ENCODE results near the gene MRPS2.

Gene MRPS2

DNA sequence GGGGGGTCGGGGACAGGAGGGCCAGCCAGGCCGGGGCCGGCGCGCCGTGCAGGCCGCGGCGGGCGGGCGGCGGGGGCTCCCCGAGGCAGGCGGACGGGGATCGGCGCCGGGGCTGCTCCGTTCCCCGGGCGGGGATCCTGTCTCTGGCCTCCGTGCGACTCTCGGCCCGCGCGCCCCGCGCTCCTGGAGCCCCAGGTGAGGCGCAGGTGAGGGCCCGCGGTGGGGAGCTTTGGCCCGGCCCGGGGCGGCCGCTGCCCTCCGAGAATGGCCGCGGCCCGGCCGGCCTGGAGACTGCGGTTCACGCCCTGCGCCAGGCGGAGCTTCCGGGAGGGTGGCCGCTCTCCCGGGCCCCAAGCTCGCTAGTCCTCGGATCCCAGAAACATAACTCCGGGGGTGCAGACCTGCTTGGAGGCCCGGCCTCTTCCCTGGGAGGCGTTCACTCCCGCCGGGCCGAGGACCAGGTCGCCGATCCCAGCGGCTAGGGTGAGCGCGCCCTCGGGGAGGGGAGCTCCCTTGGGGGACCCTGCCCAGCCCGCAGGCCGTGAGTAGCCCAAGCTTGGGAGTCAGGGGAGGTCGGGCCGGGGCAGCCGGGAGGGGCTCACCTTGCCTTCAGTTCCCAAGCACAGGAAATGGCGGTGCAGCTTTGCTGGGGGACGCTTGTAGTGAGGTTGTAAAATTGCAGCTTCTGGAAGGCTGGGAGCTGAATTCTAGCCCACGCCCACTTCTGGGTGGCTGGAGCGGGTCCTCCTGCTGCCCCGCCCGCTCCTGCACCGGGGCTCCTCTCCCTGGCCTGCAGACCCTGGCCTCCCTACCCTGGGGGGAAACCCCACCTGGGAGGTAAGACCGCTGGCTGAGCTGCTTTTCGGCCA, 20.2 kb upstream of the MRPS2 start:
- in situ Hi-C loops (cut with MboI; ENCODE audit: low sequenced_read_pairs), result no loop called here

DNA sequence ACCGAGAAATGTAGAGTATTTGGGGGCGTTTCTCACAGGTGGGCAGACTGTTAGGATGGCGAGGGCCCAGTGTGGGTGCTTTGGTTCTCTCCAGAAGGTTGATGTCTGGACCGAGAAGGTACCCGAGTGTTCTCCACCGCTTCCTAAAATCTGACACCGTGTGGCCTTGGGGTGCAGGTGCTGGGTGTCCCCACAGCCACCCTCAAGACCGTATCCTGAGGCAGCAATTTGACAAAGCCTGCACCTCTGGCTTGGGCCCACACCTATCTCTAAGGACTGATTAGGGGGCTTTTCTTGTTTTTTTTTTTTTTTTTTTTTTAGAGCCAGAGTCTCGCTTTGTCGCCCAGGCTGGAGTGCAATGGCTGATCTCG, 19.6 kb upstream of the MRPS2 start:
- in situ Hi-C loops (cut with MboI; ENCODE audit: low sequenced_read_pairs), result no loop called here

DNA sequence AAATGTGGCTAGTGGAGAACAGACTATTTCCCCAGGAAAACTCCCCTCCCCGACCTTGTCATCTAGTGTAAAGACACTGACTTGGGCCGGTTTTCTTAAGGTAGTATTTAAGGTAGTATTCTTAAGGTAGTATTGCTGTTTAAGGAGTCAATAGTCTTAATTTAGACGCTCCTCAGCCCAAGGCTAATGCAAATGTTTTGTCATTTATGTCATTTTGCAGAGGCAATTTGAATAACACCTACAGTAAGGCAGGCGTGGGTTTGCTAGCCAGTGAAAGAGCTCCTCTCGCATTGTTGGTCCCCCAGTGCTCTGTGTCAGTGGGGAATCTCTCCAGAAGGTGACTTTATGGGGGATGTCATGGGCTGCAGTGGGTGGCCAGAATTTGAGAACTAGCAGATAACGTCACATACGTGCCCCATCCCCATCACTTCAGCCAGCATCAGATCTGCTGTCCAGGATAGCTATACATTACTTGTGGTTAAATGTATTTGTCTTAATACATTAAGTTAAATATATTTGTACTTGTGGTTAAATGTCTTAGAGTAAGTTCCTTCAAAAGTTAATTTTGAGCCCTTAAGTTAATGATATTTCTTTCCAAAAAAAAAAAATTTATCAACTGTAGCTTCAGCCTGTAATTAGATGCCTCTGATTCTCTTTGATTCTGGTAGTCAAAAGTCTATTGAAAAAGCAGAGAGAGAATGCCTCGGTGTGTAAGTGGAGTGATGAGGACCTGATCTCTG, 18.3 kb upstream of the MRPS2 start:
- in situ Hi-C loops (cut with MboI; ENCODE audit: low sequenced_read_pairs), result no loop called here

DNA sequence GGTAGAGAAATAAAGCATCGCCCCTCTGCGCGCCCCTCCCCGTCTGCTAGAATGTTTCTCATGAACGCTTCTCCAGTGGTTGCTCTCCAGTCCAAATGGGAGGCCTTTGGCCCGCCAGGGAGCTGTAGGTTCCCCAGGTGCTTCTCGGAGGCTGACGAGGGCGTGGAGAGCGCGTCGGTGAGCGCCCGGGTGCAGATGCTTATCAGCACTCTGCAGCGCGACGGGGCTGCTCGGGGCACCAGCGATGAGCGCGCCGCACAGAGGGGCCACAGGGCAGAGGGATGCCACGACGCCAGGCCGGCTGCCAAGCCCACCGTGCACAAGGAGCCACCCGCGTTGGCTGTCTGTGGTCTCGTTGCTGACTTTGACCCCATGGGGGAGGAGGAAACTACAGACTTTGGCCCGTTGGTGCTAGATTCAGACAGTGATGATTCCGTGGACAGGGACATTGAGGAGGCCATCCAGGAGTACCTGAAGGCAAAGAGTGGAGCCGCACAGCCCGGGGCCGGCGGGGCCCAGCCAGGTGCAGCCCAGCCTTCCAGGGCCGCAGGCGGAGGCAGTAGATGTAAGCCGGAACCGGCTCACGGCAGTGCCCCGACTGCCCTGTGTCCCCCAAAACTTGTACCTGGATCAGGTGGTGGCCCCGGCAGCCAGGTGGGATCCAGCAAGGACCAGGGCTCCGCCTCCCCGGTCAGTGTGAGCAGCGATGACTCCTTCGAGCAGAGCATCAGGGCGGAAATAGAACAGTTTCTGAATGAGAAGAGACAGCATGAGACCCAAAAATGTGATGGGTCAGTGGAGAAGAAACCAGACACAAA, 15.8 kb upstream of the MRPS2 start:
- in situ Hi-C loops (cut with MboI; ENCODE audit: low sequenced_read_pairs), result no loop called here

DNA sequence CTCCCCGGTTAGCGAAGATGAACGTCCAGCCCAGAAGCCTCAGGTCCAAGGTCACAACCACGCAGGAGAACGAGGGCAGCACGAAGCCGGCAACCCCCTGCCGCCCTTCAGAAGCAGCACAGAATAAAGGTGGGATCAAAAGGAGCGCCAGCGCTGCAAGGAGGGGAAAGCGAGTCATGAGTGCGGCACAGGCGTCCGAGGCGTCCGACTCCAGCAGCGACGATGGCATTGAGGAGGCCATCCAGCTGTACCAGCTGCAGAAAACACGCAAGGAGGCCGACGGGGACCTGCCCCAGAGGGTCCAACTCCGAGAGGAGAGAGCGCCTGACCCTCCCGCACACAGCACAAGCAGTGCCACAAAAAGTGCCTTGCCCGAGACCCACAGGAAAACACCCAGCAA, 15.1 kb upstream of the MRPS2 start:
- in situ Hi-C loops (cut with MboI; ENCODE audit: low sequenced_read_pairs), result no loop called here

DNA sequence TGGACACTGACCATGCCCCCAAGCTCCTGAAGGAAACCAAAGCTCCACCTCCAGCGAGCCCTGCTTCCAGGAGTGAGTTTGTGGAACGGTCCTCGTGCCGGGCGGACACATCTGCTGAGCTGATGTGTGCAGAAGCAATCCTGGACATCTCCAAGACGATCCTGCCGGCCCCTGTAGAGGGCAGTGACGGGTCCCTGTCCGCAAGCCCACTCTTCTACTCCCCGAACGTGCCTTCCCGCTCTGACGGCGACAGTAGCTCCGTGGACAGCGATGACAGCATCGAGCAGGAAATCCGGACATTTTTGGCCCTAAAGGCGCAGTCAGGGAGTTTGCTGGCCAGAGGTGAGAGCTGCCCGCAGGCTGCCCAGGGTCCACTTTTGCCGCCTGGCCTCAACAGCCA, 14.7 kb upstream of the MRPS2 start:
- in situ Hi-C loops (cut with MboI; ENCODE audit: low sequenced_read_pairs), result no loop called here

DNA sequence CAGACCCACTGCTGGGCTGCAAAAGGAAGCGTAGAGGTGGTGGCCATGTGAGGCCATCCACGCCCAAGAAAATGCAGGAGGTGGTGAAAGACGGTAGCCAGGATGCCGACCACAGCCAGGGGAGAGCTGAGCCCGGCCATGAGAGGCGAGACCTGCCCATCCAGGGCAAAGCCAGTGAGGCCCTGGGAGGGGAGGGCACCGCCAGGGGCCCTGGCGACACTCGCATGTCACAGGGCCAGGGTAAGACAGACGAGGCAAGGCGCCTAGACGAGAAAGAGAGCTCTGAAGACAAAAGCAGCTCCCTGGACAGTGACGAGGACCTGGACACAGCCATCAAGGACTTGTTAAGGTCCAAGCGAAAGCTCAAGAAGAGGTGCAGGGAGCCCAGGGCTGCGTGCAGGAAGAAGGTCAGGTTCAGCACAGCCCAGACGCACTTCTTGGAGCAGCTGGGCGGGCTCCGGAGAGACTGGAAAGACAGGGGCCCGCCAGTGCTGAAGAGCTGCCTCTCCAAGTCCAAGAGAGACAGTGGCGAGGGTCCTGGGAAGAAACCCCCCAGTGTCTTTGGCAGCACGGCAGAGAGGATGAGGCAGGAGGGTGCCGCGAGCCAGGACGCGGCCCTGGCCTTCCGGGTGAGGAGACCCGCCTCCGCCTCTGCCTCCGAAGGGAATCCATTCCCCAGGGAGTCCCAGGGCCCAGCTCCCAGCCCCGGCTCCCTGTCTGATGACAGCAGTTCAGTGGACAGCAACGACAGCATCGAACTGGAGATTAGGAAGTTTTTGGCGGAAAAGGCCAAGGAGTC, 14.0 kb upstream of the MRPS2 start:
- in situ Hi-C loops (cut with MboI; ENCODE audit: low sequenced_read_pairs), result no loop called here

DNA sequence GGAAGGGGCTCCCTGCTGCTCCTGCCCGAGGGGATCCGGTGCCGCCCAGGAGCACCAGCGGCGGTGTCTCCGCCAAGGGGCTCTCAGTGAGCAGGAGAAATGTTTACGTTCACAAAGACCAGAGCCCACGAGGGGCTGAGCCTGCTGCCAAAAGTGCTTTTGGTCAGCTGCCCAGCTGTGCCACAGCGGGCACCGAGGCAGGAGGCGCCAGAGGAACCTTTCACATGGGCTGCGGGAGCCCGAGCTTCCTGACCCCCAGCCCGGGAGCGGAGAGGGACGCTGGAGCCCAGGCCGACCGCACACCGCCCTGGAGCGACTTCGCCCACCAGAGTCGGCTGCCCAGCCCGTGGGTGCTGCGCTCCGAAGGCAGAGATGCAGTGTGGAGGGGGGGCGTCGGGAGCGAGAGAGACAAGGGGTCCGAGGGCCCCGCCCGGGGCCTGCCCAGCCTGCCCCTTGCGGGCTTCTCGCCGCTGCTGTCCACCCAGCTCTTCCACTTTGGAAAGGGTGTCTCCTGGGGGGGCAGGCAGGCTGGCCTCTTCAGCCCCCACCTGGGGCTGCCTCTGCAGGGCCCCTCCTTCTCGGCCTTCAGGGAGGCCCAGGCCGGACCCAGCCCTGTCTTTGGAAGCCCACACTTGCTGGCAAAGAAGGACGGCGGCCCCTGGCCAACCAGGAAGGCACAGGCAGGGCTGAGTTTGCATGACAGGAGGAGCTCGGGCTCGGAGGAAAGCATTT, 13.0 kb upstream of the MRPS2 start:
- in situ Hi-C loops (cut with MboI; ENCODE audit: low sequenced_read_pairs), result no loop called here

DNA sequence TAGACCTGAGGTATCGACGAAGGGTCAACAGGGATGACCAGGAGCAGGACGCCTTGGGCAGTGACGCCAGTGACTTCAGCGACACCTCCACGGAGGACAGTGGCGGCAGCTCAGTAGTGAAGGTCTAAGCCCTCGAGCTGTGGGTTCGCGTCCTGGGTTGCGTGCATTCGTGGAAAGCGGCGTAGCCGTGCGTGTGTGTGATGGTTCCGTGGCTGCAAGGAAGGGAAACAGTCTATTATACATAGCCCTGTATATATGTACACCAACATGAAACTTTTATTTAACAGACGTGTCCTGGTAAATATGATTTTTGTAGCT, 12.5 kb upstream of the MRPS2 start:
- in situ Hi-C loops (cut with MboI; ENCODE audit: low sequenced_read_pairs), result no loop called here

DNA sequence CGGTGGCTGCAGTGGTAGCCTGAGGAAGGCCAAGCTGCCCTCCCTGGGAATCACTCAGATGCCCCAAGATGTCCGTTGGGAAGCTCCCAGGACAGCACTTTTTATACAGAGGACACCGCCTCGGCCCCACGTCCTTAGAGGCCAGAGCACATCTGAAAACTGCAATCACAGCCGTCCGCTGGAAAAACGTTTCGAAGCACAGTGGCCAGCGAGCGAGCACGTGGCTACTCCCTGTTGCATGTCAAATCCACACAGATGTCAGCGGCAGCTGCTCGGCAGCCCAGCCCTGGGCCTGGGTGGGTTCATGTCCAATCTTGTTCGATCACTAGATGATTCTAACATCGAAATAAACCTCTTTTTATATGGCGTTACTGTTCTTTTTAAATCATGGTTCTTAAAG, 12.0 kb upstream of the MRPS2 start:
- in situ Hi-C loops (cut with MboI; ENCODE audit: low sequenced_read_pairs), result no loop called here

DNA sequence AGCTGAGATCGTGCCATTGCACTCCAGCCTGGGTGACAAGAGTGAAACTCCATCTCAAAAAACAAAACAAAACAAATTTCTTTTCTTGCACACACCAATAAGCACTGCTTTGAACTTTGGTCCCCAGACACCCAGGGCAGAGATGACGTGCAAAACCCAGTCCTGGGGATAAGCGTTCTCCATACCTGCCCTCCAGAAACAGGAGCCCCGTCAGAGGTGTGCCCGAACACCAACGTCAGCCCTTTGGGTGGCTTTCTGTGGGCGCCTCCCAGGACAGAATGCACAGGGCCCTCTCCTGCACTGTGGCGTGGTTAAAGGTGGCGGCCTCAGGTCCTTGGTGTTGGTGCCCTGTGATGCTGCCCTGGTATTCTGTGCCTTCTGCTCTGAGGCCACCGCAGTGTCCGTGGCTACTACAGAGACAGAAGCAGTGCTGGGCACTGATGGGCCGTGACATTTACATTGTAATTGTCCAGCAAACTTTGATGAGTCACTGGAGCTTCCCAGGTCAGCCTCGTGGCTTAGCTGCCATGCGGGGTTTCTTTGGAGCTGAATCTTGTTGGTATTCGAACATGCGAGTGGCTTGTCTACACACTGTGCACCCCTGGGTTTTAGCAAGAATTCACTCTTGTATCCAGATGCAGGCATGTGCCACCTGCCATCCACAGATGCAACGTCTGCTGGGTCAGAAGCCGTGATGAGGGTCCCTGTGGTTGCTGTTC, 11.1 kb upstream of the MRPS2 start:
- in situ Hi-C loops (cut with MboI; ENCODE audit: low sequenced_read_pairs), result no loop called here

DNA sequence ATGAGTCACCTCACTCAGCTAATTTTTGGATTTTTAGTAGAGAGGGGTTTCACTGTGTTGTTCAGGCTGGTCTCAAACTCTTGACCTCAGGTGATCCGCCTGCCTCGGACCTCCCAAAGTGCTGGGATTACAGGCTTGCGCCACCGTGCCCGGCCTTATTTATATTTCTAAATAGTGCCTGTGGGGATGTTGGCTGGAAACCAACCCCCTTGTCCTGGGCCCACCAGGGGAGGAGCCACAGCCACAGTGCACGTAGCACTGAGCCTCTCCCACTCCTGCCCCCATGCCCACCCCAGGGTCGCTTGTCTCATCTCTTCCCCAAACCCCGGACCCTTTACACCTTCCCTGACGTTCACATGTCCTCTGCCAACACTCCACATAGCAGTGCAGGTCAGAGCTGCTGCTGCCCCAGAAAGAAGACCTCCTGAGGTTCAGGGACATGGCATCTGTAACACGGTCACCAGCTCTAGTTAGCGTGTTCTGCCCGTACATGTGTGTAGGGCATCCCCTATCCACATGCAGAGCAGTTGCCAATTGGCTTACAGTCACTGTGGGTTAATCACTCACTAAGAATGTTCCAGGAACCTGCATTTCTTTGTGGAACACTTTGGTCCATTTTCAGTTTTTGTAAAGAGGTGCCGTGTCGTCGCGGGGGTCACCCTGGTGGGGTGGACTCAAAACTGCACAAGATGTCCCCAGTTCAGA, 10.2 kb upstream of the MRPS2 start:
- in situ Hi-C loops (cut with MboI; ENCODE audit: low sequenced_read_pairs), result no loop called here

DNA sequence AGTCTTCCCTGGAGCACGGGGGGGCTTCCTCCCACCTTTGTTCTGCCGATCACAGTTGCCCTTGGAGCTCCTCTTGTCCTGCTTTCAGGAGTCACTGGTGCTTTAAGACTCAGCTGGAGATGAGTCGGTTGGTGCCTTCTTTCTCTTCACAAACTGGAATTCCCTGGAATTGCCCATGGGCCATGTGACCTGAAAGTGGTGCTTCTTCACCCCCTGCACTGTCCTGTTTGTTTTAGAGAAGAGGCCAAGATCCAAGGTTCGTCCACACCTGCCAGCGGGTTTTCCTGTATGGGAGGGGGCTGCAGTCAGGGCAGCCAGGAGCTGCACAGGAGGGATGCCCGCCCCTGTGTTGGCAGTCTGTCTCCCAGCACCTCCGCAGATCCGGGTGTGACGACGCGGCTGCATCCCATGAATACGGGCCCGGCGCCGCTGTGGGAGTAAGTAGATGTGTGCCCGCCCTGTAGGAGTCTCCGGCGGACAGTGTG, 9.5 kb upstream of the MRPS2 start:
- in situ Hi-C loops (cut with MboI; ENCODE audit: low sequenced_read_pairs), result no loop called here

DNA sequence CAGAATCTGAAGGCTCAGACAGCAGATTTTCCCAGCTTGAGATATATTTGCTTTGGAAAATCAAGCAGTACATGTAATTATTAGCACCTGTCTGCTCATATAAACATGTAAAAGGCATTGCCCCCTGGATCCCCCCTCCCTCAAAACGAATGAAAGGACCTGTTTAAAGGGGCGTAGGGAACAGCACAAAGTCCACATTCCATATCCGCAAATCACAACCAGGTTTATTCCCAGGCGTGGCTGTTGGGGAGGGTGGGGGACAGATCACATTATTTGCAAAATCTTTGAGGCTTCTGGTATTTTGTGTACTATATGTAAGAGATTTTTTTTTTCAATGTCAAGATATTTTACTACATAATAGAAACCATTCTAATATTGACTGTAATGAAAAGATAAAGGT, 8.7 kb upstream of the MRPS2 start:
- in situ Hi-C loops (cut with MboI; ENCODE audit: low sequenced_read_pairs), result no loop called here

DNA sequence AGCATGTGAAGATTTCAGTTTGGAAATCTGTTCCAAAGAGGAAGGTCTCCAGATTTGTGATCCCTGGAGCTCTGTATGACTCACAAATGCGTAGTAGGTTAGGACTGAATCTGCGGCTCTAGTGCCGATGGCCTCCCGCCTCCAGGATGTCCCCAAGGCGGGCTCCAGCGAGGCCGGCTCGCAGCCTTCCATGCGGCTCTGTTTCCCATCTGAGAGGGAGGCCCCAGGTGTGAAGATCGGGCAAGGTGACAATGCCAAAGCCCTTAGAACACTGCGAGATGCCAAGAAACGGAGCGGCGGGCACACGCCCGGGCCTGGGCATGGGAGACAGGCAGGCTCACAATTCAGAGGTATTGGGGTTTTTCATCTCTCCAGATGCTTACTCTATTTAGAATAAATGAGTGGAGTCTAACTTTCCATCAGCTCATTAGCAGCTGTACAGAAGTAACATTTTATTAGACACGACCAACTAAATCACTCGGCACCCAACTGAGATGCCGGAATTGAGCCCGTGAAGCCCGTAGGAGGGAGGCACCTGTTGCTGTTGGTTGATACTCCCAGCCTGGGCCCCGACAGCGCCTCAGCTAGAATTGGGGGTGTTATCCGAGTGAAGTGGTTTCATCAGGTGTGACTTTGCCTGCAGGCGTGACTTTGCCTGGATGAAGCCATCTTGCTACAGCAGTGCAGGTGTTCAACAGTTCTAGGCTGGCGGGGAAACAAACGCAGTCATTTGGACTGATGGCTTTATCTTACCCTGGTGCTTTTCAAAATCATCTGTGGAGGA, 7.4 kb upstream of the MRPS2 start:
- in situ Hi-C loops (cut with MboI; ENCODE audit: low sequenced_read_pairs), result no loop called here

DNA sequence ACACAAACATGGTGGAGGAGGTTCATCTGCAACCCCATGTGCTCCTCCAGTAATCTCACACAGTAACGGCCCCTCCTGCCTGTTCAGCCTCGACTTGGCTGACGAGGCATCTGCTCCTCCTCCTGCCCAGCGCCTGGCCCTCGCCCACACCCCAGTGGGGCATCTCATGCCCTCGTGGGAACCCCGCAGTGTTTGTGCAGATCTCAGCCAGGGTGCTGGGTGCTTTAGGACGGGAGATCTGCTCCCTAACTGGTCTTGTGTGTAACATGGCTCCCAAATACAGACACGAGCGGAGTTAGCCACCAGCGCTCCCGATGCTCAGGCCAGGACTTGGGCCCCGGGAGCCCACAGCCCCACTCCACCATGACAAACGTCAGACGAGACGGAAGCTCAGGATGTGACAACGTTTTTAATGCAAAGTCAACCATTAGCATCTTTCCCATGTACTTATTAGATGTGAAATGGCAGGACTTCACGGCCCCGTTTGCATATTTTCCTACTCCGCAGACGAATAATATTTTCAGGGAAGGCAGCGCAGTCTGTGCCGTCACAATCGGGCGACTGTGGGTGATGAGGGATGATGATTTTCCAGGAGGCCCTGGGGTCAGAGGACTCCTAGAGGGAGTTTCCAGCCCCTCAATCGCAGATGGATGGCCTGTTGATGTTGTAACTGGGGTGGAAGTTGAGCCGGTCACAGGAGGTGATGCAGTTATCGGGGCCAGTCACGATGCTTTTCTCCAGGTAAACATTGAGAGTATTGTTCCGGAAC, 5.5 kb upstream of the MRPS2 start:
- in situ Hi-C loops (cut with MboI; ENCODE audit: low sequenced_read_pairs), result no loop called here

DNA sequence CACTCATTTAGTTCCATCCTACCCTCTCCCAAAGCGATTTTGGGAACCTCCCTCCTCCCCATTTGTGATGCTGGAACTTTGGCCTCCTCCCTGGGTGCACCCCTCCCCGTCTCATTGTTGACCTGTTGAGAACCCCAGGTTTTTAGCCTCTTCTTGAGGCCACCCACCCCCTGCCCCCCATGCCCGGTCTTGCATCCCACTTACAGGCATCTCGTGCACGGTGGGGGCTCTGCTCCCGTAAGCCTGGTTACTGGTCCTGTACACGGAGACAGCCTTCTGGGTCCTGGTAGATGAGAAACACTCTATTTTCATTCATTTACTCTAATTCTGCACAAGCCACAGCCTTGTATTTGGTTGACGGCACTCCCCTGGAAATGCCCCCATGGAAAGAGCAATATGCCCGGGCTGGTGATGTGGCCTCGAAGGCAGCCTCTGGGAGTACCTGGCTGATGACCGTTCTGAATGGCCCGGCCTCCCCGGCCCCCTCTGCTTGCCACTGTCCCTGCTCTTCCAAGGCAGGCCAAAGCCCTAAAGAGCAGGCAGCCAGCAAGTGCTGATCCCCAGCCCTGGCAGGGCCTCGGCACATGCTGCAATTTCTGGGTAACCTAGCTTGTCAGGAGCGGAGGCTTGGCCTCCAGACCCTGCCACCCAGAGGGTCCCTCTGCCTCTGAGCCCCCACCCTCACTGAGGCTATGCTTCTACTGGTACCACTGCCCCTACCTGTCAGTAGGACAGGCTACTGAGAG, 1.9 kb upstream of the MRPS2 start:
- in situ Hi-C loops (cut with MboI; ENCODE audit: low sequenced_read_pairs), result no loop called here
